Measurements from ENCODE around the gene PDLIM7.

Gene PDLIM7

DNA sequence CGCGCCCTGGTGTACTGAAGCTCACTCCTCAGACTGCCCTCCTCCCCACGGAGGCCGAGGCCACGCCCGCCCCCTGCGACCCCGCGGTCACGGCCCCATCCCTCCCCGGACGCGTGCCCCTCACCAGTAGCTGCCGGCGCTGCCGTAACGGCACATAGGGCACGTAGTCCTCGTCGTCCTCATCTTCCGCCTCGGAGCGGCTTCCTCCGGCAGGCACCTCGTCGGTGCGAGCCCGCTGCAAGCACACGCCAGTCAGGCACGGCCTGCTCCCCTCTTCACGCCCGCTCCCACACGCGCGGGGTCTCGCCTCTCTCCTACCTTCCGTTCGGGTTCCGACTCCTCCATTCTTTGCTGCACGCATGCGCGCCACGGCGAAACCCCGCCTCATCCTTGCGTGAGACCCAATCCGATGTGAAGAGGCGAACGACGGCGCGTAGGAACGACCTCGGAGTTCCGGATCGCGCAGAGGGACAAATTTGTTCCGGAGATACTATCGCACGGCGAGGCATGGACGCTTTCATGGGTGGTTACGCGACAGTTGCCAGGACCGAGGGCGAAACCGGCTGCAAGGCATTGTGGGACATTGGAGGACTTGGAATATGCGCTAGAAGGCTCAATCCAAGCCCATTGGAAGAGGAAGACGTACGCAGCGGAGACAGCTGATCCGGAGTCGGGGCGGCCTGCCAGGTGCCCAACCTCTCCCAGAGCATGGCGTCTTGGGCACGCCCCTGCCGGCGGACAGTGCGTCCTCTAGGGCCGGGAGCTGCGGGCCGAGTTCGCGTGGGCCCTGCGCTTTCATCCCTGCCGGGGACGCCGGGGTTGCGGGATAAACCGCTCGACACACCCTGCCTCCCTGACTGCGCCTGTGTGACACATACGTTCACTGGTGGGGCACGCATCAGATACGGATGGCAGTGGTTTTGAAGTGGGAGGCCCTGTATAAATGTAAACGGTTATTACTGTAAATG lies 19.5 kb upstream of the PDLIM7 start, which contains the start of gene DDX41:
Gene DDX41, minus strand, starts transcription at position 361 of the 968 bp plus-strand sequence. Its CDS starts 16 bp downstream, at position 345.
- DNase-seq = peak; percentile 94
- Histone ChIP-seq H3K4me3 (ENCODE audit: low read depth, low read length) (peak within 1 kb of the TSS; percentile 80), H3K27ac (peak within 1 kb of the TSS; percentile 80), H3K9me3 (ENCODE audit: severe bottlenecking) (no peaks in the 10 kb centered on the region), H3K36me3 (peaks cover 13% of the 10 kb centered on the region), H3K27me3 (ENCODE audit: insufficient read depth, low read depth, severe bottlenecking) (no peaks in the 10 kb centered on the region)
- TF ChIP-seq, protein P1, sequence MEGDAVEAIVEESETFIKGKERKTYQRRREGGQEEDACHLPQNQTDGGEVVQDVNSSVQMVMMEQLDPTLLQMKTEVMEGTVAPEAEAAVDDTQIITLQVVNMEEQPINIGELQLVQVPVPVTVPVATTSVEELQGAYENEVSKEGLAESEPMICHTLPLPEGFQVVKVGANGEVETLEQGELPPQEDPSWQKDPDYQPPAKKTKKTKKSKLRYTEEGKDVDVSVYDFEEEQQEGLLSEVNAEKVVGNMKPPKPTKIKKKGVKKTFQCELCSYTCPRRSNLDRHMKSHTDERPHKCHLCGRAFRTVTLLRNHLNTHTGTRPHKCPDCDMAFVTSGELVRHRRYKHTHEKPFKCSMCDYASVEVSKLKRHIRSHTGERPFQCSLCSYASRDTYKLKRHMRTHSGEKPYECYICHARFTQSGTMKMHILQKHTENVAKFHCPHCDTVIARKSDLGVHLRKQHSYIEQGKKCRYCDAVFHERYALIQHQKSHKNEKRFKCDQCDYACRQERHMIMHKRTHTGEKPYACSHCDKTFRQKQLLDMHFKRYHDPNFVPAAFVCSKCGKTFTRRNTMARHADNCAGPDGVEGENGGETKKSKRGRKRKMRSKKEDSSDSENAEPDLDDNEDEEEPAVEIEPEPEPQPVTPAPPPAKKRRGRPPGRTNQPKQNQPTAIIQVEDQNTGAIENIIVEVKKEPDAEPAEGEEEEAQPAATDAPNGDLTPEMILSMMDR (IDR thresholded peaks at IDR 0.05; ENCODE audit: low read depth, low read length) = no peak

- no peak overlapping the region for H3K27ac ChIP-seq
- H3K4me3 ChIP-seq (ENCODE audit: low read depth, low read length) = peak overlapping the region; percentile 80; the same call in 1 of the 2 replicates
- peaks cover 9% of the 10 kb centered on the region for H3K36me3 ChIP-seq
- TF ChIP-seq, protein P1 (IDR thresholded peaks at IDR 0.05; ENCODE audit: low read depth, low read length) = no peak
- H3K9me3 ChIP-seq (ENCODE audit: severe bottlenecking) = no peaks in the 10 kb centered on the region
- DNase-seq = no peak
- no peaks in the 10 kb centered on the region for H3K27me3 ChIP-seq (ENCODE audit: insufficient read depth, low read depth, severe bottlenecking)
Measured at GRCh38 chr5:177515580-177515979, 18.2 kb upstream of the PDLIM7 start.

- no peak overlapping the region for H3K27ac ChIP-seq
- TF ChIP-seq, protein P1 (IDR thresholded peaks at IDR 0.05; ENCODE audit: low read depth, low read length) = no peak
- DNase-seq = no peak
- no peak overlapping the region for H3K4me3 ChIP-seq (ENCODE audit: low read depth, low read length)
- H3K9me3 ChIP-seq (ENCODE audit: severe bottlenecking) = no peaks in the 10 kb centered on the region
- H3K36me3 ChIP-seq = peaks cover 9% of the 10 kb centered on the region
- no peaks in the 10 kb centered on the region for H3K27me3 ChIP-seq (ENCODE audit: insufficient read depth, low read depth, severe bottlenecking)
Measured at GRCh38 chr5:177514541-177514940, 17.1 kb upstream of the PDLIM7 start.

DNA sequence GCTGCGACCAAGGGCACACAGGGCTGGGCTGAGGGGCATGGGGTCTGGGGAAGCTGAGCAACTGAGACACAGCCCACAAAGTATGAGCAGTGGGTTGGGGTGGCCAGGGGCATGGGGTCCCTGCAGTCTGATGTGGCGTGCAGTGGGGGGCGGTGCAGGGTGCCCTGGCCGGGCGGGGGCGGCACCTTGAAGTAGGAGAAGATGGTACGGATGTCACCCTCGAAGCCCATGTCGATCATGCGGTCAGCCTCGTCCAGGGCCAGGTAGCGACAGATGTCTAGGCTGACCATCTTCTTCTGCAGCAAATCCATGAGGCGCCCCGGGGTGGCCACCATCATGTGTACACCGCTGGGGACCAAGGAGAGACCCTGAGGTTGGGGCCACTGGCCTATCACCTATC lies 16.1 kb upstream of the PDLIM7 start:
- no peak for DNase-seq
- no peak overlapping the region for H3K27ac ChIP-seq
- H3K27me3 ChIP-seq (ENCODE audit: insufficient read depth, low read depth, severe bottlenecking) = no peaks in the 10 kb centered on the region
- TF ChIP-seq, protein P1 (IDR thresholded peaks at IDR 0.05; ENCODE audit: low read depth, low read length) = no peak
- H3K36me3 ChIP-seq = peaks cover 9% of the 10 kb centered on the region
- H3K4me3 ChIP-seq (ENCODE audit: low read depth, low read length) = no peak overlapping the region
- H3K9me3 ChIP-seq (ENCODE audit: severe bottlenecking) = no peaks in the 10 kb centered on the region

GRCh38 chr5:177512736-177513380 lies 15.5 kb upstream of the PDLIM7 start:
- no peak for DNase-seq
- TF ChIP-seq, protein P1 (IDR thresholded peaks at IDR 0.05; ENCODE audit: low read depth, low read length) = no peak
- Histone ChIP-seq H3K36me3 (peaks cover 9% of the 10 kb centered on the region), H3K4me3 (ENCODE audit: low read depth, low read length) (no peak overlapping the region), H3K27me3 (ENCODE audit: insufficient read depth, low read depth, severe bottlenecking) (no peaks in the 10 kb centered on the region), H3K27ac (no peak overlapping the region), H3K9me3 (ENCODE audit: severe bottlenecking) (no peaks in the 10 kb centered on the region)
